ENCODE data around the gene C10orf95. TPM values are rescaled to one million over a fixed set of nuclear protein-coding genes. Genes with fewer than 3 reads are reported as not detected.

C10orf95 gene
- total and polyA plus RNA-seq, 2 donors (not counting 1 experiment from before 2014, with no cell fraction given), result 0.32 to 0.63 TPM

DNA sequence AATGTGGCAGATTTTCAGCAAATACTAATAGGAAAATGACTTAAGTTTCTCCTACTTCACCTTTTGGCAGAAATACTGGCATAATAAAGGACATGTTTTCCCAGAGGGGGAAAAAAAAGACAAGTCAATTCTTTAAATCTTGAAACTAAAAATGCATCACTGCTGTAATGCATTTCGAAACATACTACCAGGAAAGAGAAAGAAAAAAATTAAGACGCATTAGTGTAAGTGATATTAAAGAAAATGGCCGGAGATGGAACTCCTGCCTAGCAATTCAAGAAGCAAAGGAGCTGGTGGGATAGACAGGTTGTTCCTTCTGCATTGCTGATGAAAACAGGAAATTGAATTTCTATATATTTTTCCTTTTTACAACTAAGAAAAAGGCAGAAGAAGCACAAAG, 48.0 kb upstream of the C10orf95 start:
- Mint-ChIP-seq H3K4me3 (no peak overlapping the region), H3K9me3 (ENCODE audit: insufficient read depth) (no peaks in the 10 kb centered on the region), H3K27ac (no peak overlapping the region), H3K27me3 (no peaks in the 10 kb centered on the region), H3K4me1 (peaks cover 9% of the 10 kb centered on the region)
- DNase-seq (no peak), ATAC-seq (ENCODE audit: low read depth) (no peak)
- no peaks in the 10 kb centered on the region for H3K27me3 ChIP-seq (replicated peaks in 1 of 4; ENCODE audit: control extremely low read depth in 1 of 4, control insufficient read depth in 3 of 4, insufficient read depth in 4 of 4, low read length in 3 of 4)
- H4K20me1 ChIP-seq (ENCODE audit: control insufficient read depth, insufficient read depth, low read length, poor library complexity, severe bottlenecking), result peaks cover 52% of the 10 kb centered on the region
- H3K27ac ChIP-seq (ENCODE audit: low read length in 2 of 2), result no peak overlapping the region
- H3K9me3 ChIP-seq (ENCODE audit: control extremely low read depth in 1 of 3, control insufficient read depth in 2 of 3, insufficient read depth in 1 of 3, low read length in 2 of 3), result no peaks in the 10 kb centered on the region
- no peak for TF ChIP-seq EZH2 (IDR thresholded peaks at IDR 0.05; ENCODE audit: borderline replicate concordance, insufficient read depth, low read depth, low read length, poor library complexity, severe bottlenecking)
- TF ChIP-seq, protein P1, sequence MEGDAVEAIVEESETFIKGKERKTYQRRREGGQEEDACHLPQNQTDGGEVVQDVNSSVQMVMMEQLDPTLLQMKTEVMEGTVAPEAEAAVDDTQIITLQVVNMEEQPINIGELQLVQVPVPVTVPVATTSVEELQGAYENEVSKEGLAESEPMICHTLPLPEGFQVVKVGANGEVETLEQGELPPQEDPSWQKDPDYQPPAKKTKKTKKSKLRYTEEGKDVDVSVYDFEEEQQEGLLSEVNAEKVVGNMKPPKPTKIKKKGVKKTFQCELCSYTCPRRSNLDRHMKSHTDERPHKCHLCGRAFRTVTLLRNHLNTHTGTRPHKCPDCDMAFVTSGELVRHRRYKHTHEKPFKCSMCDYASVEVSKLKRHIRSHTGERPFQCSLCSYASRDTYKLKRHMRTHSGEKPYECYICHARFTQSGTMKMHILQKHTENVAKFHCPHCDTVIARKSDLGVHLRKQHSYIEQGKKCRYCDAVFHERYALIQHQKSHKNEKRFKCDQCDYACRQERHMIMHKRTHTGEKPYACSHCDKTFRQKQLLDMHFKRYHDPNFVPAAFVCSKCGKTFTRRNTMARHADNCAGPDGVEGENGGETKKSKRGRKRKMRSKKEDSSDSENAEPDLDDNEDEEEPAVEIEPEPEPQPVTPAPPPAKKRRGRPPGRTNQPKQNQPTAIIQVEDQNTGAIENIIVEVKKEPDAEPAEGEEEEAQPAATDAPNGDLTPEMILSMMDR (IDR thresholded peaks at IDR 0.05), result no peak
- CTCF ChIA-PET, result interaction anchor here (0.5 to 1.6 kb wide), 3 partner anchors 20 to 270 kb away, joined by 3 to 6 read pairs (median 3); no protein-coding TSS in a partner anchor
- no peak overlapping the region for H3K4me2 ChIP-seq (replicated peaks; ENCODE audit: low read depth, low read length, poor library complexity, severe bottlenecking)
- H3K36me3 ChIP-seq (replicated peaks in 1 of 2; ENCODE audit: control extremely low read depth in 1 of 2, control insufficient read depth in 1 of 2, extremely low read depth in 1 of 2, insufficient read depth in 2 of 2, low read length in 1 of 2), result peaks cover 0 to 6% of the 10 kb centered on the region in 2 experiments
- peaks cover 78% of the 10 kb centered on the region for H3K79me2 ChIP-seq (ENCODE audit: control insufficient read depth, insufficient read depth, low read length)
- H2AFZ ChIP-seq (ENCODE audit: insufficient read depth, low read depth, low read length, poor library complexity, severe bottlenecking), result no peak overlapping the region
- H3K9ac ChIP-seq (ENCODE audit: low read length), result no peak overlapping the region
- POLR2A ChIA-PET, result no interaction called here
- intact Hi-C loops (cut with micrococcal nuclease), result no loop called here
- no CpG with 5 or more reads among the region's 3 CpGs for WGBS (ENCODE audit: insufficient coverage)
- H3K4me3 ChIP-seq (ENCODE audit: control extremely low read depth in 1 of 5, extremely low read depth in 1 of 5, insufficient read depth in 1 of 5, low read depth in 2 of 5, low read length in 4 of 5), result no peak overlapping the region
- H3K4me1 ChIP-seq (ENCODE audit: control insufficient read depth in 2 of 2, insufficient read depth in 2 of 2, low read length in 2 of 2), result peaks cover 14 to 17% of the 10 kb centered on the region in 2 donors

DNA sequence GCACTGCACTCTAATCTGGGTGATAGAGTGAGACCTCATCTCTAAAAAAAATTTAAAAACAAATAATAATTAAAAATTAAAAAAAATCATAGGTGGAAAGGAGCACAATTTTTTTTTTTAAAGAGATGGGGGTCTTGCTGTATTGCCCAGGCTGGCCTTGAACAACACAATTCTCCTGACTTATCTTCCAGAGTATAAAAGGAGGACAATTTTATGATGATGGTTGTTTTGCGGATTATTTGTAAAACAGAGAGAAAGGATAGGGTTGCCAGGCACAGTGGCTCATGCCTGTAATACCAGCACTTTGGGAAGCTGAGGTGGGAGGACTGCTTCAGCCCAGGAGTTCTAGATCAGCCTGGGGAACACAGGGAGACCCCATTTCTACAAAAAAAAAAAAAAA, 46.2 kb upstream of the C10orf95 start:
- 100% methylated on average over 1 of the region's 1 CpG for WGBS (ENCODE audit: insufficient coverage)
- no peak overlapping the region for H3K4me2 ChIP-seq (replicated peaks; ENCODE audit: low read depth, low read length, poor library complexity, severe bottlenecking)
- H3K79me2 ChIP-seq (ENCODE audit: control insufficient read depth, insufficient read depth, low read length), result peaks cover 91% of the 10 kb centered on the region
- H3K27ac Mint-ChIP-seq, result no peak overlapping the region
- H3K27me3 ChIP-seq (replicated peaks in 1 of 4; ENCODE audit: control extremely low read depth in 1 of 4, control insufficient read depth in 3 of 4, insufficient read depth in 4 of 4, low read length in 3 of 4), result no peaks in the 10 kb centered on the region
- H2AFZ ChIP-seq (ENCODE audit: insufficient read depth, low read depth, low read length, poor library complexity, severe bottlenecking), result no peak overlapping the region
- intact Hi-C loops (cut with micrococcal nuclease), result no loop called here
- TF ChIP-seq, protein P1 (IDR thresholded peaks at IDR 0.05), result no peak
- no peak for TF ChIP-seq EZH2 (IDR thresholded peaks at IDR 0.05; ENCODE audit: borderline replicate concordance, insufficient read depth, low read depth, low read length, poor library complexity, severe bottlenecking)
- POLR2A ChIA-PET, result no interaction called here
- ATAC-seq (ENCODE audit: low read depth) (no peak), DNase-seq (no peak)
- CTCF ChIA-PET, result interaction anchor here (1.0 to 1.6 kb wide), 2 partner anchors 11 to 86 kb away, joined by 4 to 9 read pairs; no protein-coding TSS in a partner anchor
- no peak overlapping the region for H3K27ac ChIP-seq (ENCODE audit: low read length in 2 of 2)
- H3K4me3 Mint-ChIP-seq, result no peak overlapping the region
- peaks cover 69% of the 10 kb centered on the region for H4K20me1 ChIP-seq (ENCODE audit: control insufficient read depth, insufficient read depth, low read length, poor library complexity, severe bottlenecking)
- H3K4me3 ChIP-seq (ENCODE audit: control extremely low read depth in 1 of 5, extremely low read depth in 1 of 5, insufficient read depth in 1 of 5, low read depth in 2 of 5, low read length in 4 of 5), result no peak overlapping the region
- H3K9ac ChIP-seq (ENCODE audit: low read length), result no peak overlapping the region
- peaks cover 14% of the 10 kb centered on the region for H3K4me1 Mint-ChIP-seq
- no peaks in the 10 kb centered on the region for H3K27me3 Mint-ChIP-seq
- H3K9me3 Mint-ChIP-seq (ENCODE audit: insufficient read depth), result no peaks in the 10 kb centered on the region
- no peaks in the 10 kb centered on the region for H3K9me3 ChIP-seq (ENCODE audit: control extremely low read depth in 1 of 3, control insufficient read depth in 2 of 3, insufficient read depth in 1 of 3, low read length in 2 of 3)
- peaks cover 7 to 8% of the 10 kb centered on the region in 2 donors for H3K4me1 ChIP-seq (ENCODE audit: control insufficient read depth in 2 of 2, insufficient read depth in 2 of 2, low read length in 2 of 2)
- peaks cover 0 to 6% of the 10 kb centered on the region in 2 experiments for H3K36me3 ChIP-seq (replicated peaks in 1 of 2; ENCODE audit: control extremely low read depth in 1 of 2, control insufficient read depth in 1 of 2, extremely low read depth in 1 of 2, insufficient read depth in 2 of 2, low read length in 1 of 2)

All from B cell (primary cell).